ENCODE measurements around the gene OSBPL10.

OSBPL10 gene

GRCh38 chr3:31810991-31811433 lies 170.1 kb downstream of the OSBPL10 start:
- no peak for DNase-seq
- H3K36me3 ChIP-seq (ENCODE audit: control insufficient read depth, insufficient read depth, low read length) = no peaks in the 10 kb centered on the region
- H3K27me3 ChIP-seq (replicated peaks; ENCODE audit: control insufficient read depth, insufficient read depth, low read length, poor library complexity, severe bottlenecking) = no peaks in the 10 kb centered on the region
- no peaks in the 10 kb centered on the region for H3K9me3 ChIP-seq (ENCODE audit: control insufficient read depth, low read length)
- H3K27ac ChIP-seq (ENCODE audit: insufficient read depth, low read length, poor library complexity, severe bottlenecking) = no peak overlapping the region
- no peak overlapping the region for H3K4me3 ChIP-seq (ENCODE audit: insufficient read depth, low read depth, low read length, poor library complexity, severe bottlenecking)
- no peaks in the 10 kb centered on the region for H3K4me1 ChIP-seq (ENCODE audit: control insufficient read depth, insufficient read depth, low read length, poor library complexity, severe bottlenecking)

GRCh38 chr3:31808143-31808720 lies 172.8 kb downstream of the OSBPL10 start:
- Histone ChIP-seq H3K4me3 (ENCODE audit: insufficient read depth, low read depth, low read length, poor library complexity, severe bottlenecking) (no peak overlapping the region), H3K36me3 (ENCODE audit: control insufficient read depth, insufficient read depth, low read length) (no peaks in the 10 kb centered on the region), H3K27me3 (replicated peaks; ENCODE audit: control insufficient read depth, insufficient read depth, low read length, poor library complexity, severe bottlenecking) (no peaks in the 10 kb centered on the region), H3K4me1 (ENCODE audit: control insufficient read depth, insufficient read depth, low read length, poor library complexity, severe bottlenecking) (no peaks in the 10 kb centered on the region), H3K27ac (ENCODE audit: insufficient read depth, low read length, poor library complexity, severe bottlenecking) (no peak overlapping the region), H3K9me3 (ENCODE audit: control insufficient read depth, low read length) (no peaks in the 10 kb centered on the region)
- no peak for DNase-seq

GRCh38 chr3:31804251-31805051 lies 176.6 kb downstream of the OSBPL10 start:
- Histone ChIP-seq H3K4me3 (ENCODE audit: insufficient read depth, low read depth, low read length, poor library complexity, severe bottlenecking) (no peak overlapping the region), H3K36me3 (ENCODE audit: control insufficient read depth, insufficient read depth, low read length) (no peaks in the 10 kb centered on the region), H3K27ac (ENCODE audit: insufficient read depth, low read length, poor library complexity, severe bottlenecking) (no peak overlapping the region), H3K27me3 (replicated peaks; ENCODE audit: control insufficient read depth, insufficient read depth, low read length, poor library complexity, severe bottlenecking) (no peaks in the 10 kb centered on the region), H3K4me1 (ENCODE audit: control insufficient read depth, insufficient read depth, low read length, poor library complexity, severe bottlenecking) (no peaks in the 10 kb centered on the region), H3K9me3 (ENCODE audit: control insufficient read depth, low read length) (no peaks in the 10 kb centered on the region)
- no peak for DNase-seq

- Histone ChIP-seq H3K9me3 (ENCODE audit: control insufficient read depth, low read length) (no peaks in the 10 kb centered on the region), H3K4me1 (ENCODE audit: control insufficient read depth, insufficient read depth, low read length, poor library complexity, severe bottlenecking) (no peaks in the 10 kb centered on the region), H3K4me3 (ENCODE audit: insufficient read depth, low read depth, low read length, poor library complexity, severe bottlenecking) (no peak overlapping the region), H3K36me3 (ENCODE audit: control insufficient read depth, insufficient read depth, low read length) (no peaks in the 10 kb centered on the region), H3K27ac (ENCODE audit: insufficient read depth, low read length, poor library complexity, severe bottlenecking) (no peak overlapping the region), H3K27me3 (replicated peaks; ENCODE audit: control insufficient read depth, insufficient read depth, low read length, poor library complexity, severe bottlenecking) (no peaks in the 10 kb centered on the region)
- no peak for DNase-seq
Measured at GRCh38 chr3:31802981-31803740, 177.9 kb downstream of the OSBPL10 start.

GRCh38 chr3:31800436-31800835 lies 180.6 kb downstream of the OSBPL10 start:
- Histone ChIP-seq H3K27me3 (replicated peaks; ENCODE audit: control insufficient read depth, insufficient read depth, low read length, poor library complexity, severe bottlenecking) (no peaks in the 10 kb centered on the region), H3K27ac (ENCODE audit: insufficient read depth, low read length, poor library complexity, severe bottlenecking) (no peak overlapping the region), H3K9me3 (ENCODE audit: control insufficient read depth, low read length) (no peaks in the 10 kb centered on the region), H3K36me3 (ENCODE audit: control insufficient read depth, insufficient read depth, low read length) (no peaks in the 10 kb centered on the region), H3K4me3 (ENCODE audit: insufficient read depth, low read depth, low read length, poor library complexity, severe bottlenecking) (no peak overlapping the region), H3K4me1 (ENCODE audit: control insufficient read depth, insufficient read depth, low read length, poor library complexity, severe bottlenecking) (no peaks in the 10 kb centered on the region)
- DNase-seq = no peak

GRCh38 chr3:31798840-31799239 lies 182.2 kb downstream of the OSBPL10 start:
- Histone ChIP-seq H3K36me3 (ENCODE audit: control insufficient read depth, insufficient read depth, low read length) (no peaks in the 10 kb centered on the region), H3K27me3 (replicated peaks; ENCODE audit: control insufficient read depth, insufficient read depth, low read length, poor library complexity, severe bottlenecking) (no peaks in the 10 kb centered on the region), H3K4me3 (ENCODE audit: insufficient read depth, low read depth, low read length, poor library complexity, severe bottlenecking) (no peak overlapping the region), H3K27ac (ENCODE audit: insufficient read depth, low read length, poor library complexity, severe bottlenecking) (no peak overlapping the region), H3K4me1 (ENCODE audit: control insufficient read depth, insufficient read depth, low read length, poor library complexity, severe bottlenecking) (no peaks in the 10 kb centered on the region), H3K9me3 (ENCODE audit: control insufficient read depth, low read length) (no peaks in the 10 kb centered on the region)
- no peak for DNase-seq

- H3K27me3 ChIP-seq (replicated peaks; ENCODE audit: control insufficient read depth, insufficient read depth, low read length, poor library complexity, severe bottlenecking) = no peaks in the 10 kb centered on the region
- H3K27ac ChIP-seq (ENCODE audit: insufficient read depth, low read length, poor library complexity, severe bottlenecking) = no peak overlapping the region
- H3K9me3 ChIP-seq (ENCODE audit: control insufficient read depth, low read length) = no peaks in the 10 kb centered on the region
- H3K4me3 ChIP-seq (ENCODE audit: insufficient read depth, low read depth, low read length, poor library complexity, severe bottlenecking) = no peak overlapping the region
- no peaks in the 10 kb centered on the region for H3K36me3 ChIP-seq (ENCODE audit: control insufficient read depth, insufficient read depth, low read length)
- H3K4me1 ChIP-seq (ENCODE audit: control insufficient read depth, insufficient read depth, low read length, poor library complexity, severe bottlenecking) = no peaks in the 10 kb centered on the region
- DNase-seq = no peak
Measured at GRCh38 chr3:31793821-31794220, 187.2 kb downstream of the OSBPL10 start.

GRCh38 chr3:31791090-31791430 lies 190.0 kb downstream of the OSBPL10 start:
- Histone ChIP-seq H3K9me3 (ENCODE audit: control insufficient read depth, low read length) (no peaks in the 10 kb centered on the region), H3K27ac (ENCODE audit: insufficient read depth, low read length, poor library complexity, severe bottlenecking) (no peak overlapping the region), H3K4me3 (ENCODE audit: insufficient read depth, low read depth, low read length, poor library complexity, severe bottlenecking) (no peak overlapping the region), H3K27me3 (replicated peaks; ENCODE audit: control insufficient read depth, insufficient read depth, low read length, poor library complexity, severe bottlenecking) (no peaks in the 10 kb centered on the region), H3K36me3 (ENCODE audit: control insufficient read depth, insufficient read depth, low read length) (no peaks in the 10 kb centered on the region), H3K4me1 (ENCODE audit: control insufficient read depth, insufficient read depth, low read length, poor library complexity, severe bottlenecking) (no peaks in the 10 kb centered on the region)
- DNase-seq = no peak

- no peaks in the 10 kb centered on the region for H3K9me3 ChIP-seq (ENCODE audit: control insufficient read depth, low read length)
- no peaks in the 10 kb centered on the region for H3K27me3 ChIP-seq (replicated peaks; ENCODE audit: control insufficient read depth, insufficient read depth, low read length, poor library complexity, severe bottlenecking)
- H3K36me3 ChIP-seq (ENCODE audit: control insufficient read depth, insufficient read depth, low read length) = no peaks in the 10 kb centered on the region
- no peak for DNase-seq
- H3K27ac ChIP-seq (ENCODE audit: insufficient read depth, low read length, poor library complexity, severe bottlenecking) = no peak overlapping the region
- H3K4me3 ChIP-seq (ENCODE audit: insufficient read depth, low read depth, low read length, poor library complexity, severe bottlenecking) = no peak overlapping the region
- H3K4me1 ChIP-seq (ENCODE audit: control insufficient read depth, insufficient read depth, low read length, poor library complexity, severe bottlenecking) = no peaks in the 10 kb centered on the region
Measured at GRCh38 chr3:31790193-31791089, 190.6 kb downstream of the OSBPL10 start.
